GM12878 (cell line): Measurements from ENCODE around the gene GRK1.

Source experiments
- CBFB ChIP-seq: IDR thresholded peaks from 2 replicates; pipeline ENCODE4 v1.6.1; 2016; ENCODE audit warnings: antibody characterized with exemption, low read depth
- CREB1 ChIP-seq: IDR thresholded peaks from 2 replicates; pipeline ENCODE4 v1.6.1; 2012; ENCODE audit warnings: low read depth, mild to moderate bottlenecking, inconsistent platforms
- CTCF ChIP-seq, 3 experiments: IDR thresholded peaks in 2 of 3; conservative IDR thresholded peaks in 1 of 3; 2 replicates each; pipeline ENCODE4 v1.5.1; 2011; ENCODE audit warnings: low read depth in 3 of 3, low read length in 3 of 3, mild to moderate bottlenecking in 3 of 3, control low read depth in 2 of 3, moderate library complexity in 2 of 3, inconsistent platforms in 1 of 3, mixed read lengths in 1 of 3; ENCODE audit not compliant: control insufficient read depth in 2 of 3, insufficient read depth in 1 of 3; ENCODE audit errors: extremely low read depth in 1 of 3
- EP300 ChIP-seq, 2 experiments: fragments of 150-350 bp in 1 of 2; IDR thresholded peaks; 2 replicates each; pipeline ENCODE4 v1.6.1; 2011 to 2012; ENCODE audit warnings: low read depth in 2 of 2, low read length in 2 of 2, borderline replicate concordance in 1 of 2, improper control_type of control experiment in 1 of 2, inconsistent platforms in 1 of 2; ENCODE audit not compliant: control insufficient read depth in 1 of 2
- POLR2A ChIP-seq: IDR thresholded peaks from 2 replicates; pipeline ENCODE4 v1.6.1; 2011; ENCODE audit warnings: low read depth, mild to moderate bottlenecking, low read length
- REST ChIP-seq: IDR thresholded peaks from 2 replicates; pipeline ENCODE4 v1.6.1; 2012; ENCODE audit warnings: mild to moderate bottlenecking, low read depth, low read length
- SUZ12 ChIP-seq: fragments of 200-600 bp; sonication (generic); IDR thresholded peaks from one replicate; pipeline ENCODE4 v1.6.1; 2018; ENCODE audit warnings: antibody characterized with exemption, mild to moderate bottlenecking; ENCODE audit not compliant: unreplicated experiment
- YY1 ChIP-seq: IDR thresholded peaks from 2 replicates; pipeline ENCODE4 v1.6.1; 2011; ENCODE audit warnings: low read depth, mild to moderate bottlenecking, low read length

DNA sequence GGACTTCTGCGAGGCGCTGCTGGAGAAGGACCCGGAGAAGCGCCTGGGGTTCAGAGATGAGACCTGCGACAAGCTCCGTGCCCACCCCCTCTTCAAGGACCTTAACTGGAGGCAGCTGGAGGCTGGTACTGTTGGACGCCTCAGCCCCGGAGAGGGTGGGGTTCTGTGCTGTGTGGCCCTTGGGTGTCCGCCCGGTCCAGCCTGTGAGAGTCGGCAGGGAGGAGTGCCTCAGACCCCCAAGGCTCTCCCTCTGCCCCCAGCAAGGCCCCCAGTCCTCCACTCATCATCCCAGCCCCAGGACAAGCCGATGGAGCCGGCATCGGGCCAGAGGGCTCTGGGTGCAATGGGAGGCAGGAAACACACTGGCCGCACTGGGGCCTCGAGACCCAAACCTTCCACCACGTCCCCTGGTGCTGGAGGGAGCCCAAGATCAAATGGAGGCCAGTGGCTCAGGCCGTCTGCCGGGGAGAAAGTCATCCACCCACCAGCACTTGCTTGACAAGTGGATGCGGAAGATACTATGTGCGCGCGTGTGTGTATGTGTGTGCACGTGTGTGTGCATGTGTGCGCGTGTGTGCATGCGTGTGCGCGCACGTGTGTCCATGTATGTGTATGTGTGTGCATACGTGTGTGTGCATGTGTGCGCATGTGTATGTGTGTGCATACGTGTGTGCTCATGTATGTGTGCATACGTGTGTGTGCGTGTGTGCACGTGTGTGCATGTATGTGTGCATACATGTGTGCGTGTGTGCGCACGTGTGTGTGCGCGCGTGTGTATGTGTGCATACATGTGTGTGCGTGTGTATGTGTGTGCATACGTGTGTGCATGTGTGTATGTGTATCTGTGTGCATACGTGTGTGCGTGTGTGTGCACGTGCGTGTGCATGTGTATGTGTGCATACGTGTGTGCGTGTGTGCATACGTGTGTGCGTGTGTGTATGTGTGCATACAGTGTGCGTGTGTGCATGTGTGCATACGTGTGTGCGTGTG, 66.2 kb downstream of the GRK1 start:
- no peak for TF ChIP-seq POLR2A
- TF ChIP-seq REST = no peak
- no peak for TF ChIP-seq CTCF (IDR thresholded peaks at IDR 0.05 in 2 of 3, conservative IDR thresholded peaks at IDR 0.05 in 1 of 3; ENCODE audit: control insufficient read depth in 2 of 3, extremely low read depth in 1 of 3, insufficient read depth in 1 of 3, low read depth in 3 of 3, low read length in 3 of 3)
- no peak for TF ChIP-seq CBFB
- no peak for TF ChIP-seq YY1
- no peak for TF ChIP-seq CREB1
- TF ChIP-seq EP300 (IDR thresholded peaks at IDR 0.05; ENCODE audit: borderline replicate concordance in 1 of 2, control insufficient read depth in 1 of 2, low read depth in 2 of 2, low read length in 2 of 2) = no peak
- TF ChIP-seq SUZ12 = no peak
